ENCODE results near the gene GPA33.
A peak's percentile ranks its signal among the peaks of the same experiment; 100 is the strongest.

The GPA33 gene

GRCh38 chr1:167090314-167090942, at the start of gene GPA33:
GPA33 (minus strand) TSS chr1:167090377; CDS start chr1:167090287, 90 bp downstream.
- FAIRE-seq: no peak
- TF ChIP-seq CTCF (IDR thresholded peaks at IDR 0.05; ENCODE audit: insufficient read depth, missing control alignments): no peak
- DNase-seq (ENCODE audit: insufficient read length, low spot score): no peak

GRCh38 chr1:167138703-167139102, 48.5 kb upstream of the GPA33 start:
- no peak for TF ChIP-seq CTCF (IDR thresholded peaks at IDR 0.05; ENCODE audit: insufficient read depth, missing control alignments)
- DNase-seq (ENCODE audit: insufficient read length, low spot score) (no peak), FAIRE-seq (peak; percentile 85)

GRCh38 chr1:167137793-167138510, 47.8 kb upstream of the GPA33 start:
- TF ChIP-seq CTCF (IDR thresholded peaks at IDR 0.05; ENCODE audit: insufficient read depth, missing control alignments): no peak
- FAIRE-seq: peak; percentile 76
- no peak for DNase-seq (ENCODE audit: insufficient read length, low spot score)

- TF ChIP-seq CTCF (IDR thresholded peaks at IDR 0.05; ENCODE audit: insufficient read depth, missing control alignments): no peak
- FAIRE-seq (peak; percentile 97), DNase-seq (ENCODE audit: insufficient read length, low spot score) (no peak)
Measured at GRCh38 chr1:167137332-167137781, 47.2 kb upstream of the GPA33 start.

GRCh38 chr1:167136806-167137205, 46.6 kb upstream of the GPA33 start:
- FAIRE-seq (no peak), DNase-seq (ENCODE audit: insufficient read length, low spot score) (no peak)
- no peak for TF ChIP-seq CTCF (IDR thresholded peaks at IDR 0.05; ENCODE audit: insufficient read depth, missing control alignments)

- FAIRE-seq: no peak
- no peak for DNase-seq (ENCODE audit: insufficient read length, low spot score)
- TF ChIP-seq CTCF (IDR thresholded peaks at IDR 0.05; ENCODE audit: insufficient read depth, missing control alignments): no peak
Measured at GRCh38 chr1:167136191-167136614, 46.0 kb upstream of the GPA33 start.
